ENCODE measurements around the gene ADPGK. TPM values are rescaled to one million over a fixed set of nuclear protein-coding genes. Genes with fewer than 3 reads are reported as not detected.
A peak's percentile ranks its signal among the peaks of the same experiment; 100 is the strongest.

ADPGK gene
- total RNA-seq, 1 experiment from 2014 or later: 82.7 TPM

GRCh38 chr15:72760590-72761260, 22.8 kb downstream of the ADPGK start:
- peaks cover 4% of the 10 kb centered on the region for H3K36me3 Mint-ChIP-seq (ENCODE audit: insufficient read depth, unreplicated experiment)
- H3K27ac Mint-ChIP-seq (ENCODE audit: unreplicated experiment): no peak overlapping the region
- BruUV-seq (replicated peaks): no TSS peak
- no peak overlapping the region for H3K4me3 Mint-ChIP-seq (ENCODE audit: low read depth, unreplicated experiment)
- no peaks in the 10 kb centered on the region for H3K27me3 Mint-ChIP-seq (ENCODE audit: unreplicated experiment)
- no peak for TF ChIP-seq CTCF (IDR thresholded peaks at IDR 0.05; ENCODE audit: unreplicated experiment)
- no peaks in the 10 kb centered on the region for H3K9me3 Mint-ChIP-seq (ENCODE audit: low read depth, unreplicated experiment)
- H3K4me1 Mint-ChIP-seq (ENCODE audit: low read depth, unreplicated experiment): no peaks in the 10 kb centered on the region
- DNase-seq: no peak
- CTCF ChIA-PET: interaction anchor here (0.6 kb wide), 1 partner anchor 12 kb away, joined by 6 read pairs; no protein-coding TSS in a partner anchor
- intact Hi-C loops (cut with micrococcal nuclease; ENCODE audit: unreplicated experiment): no loop called here

GRCh38 chr15:72758182-72758581, 25.4 kb downstream of the ADPGK start:
- no peak overlapping the region for H3K27ac Mint-ChIP-seq (ENCODE audit: unreplicated experiment)
- H3K9me3 Mint-ChIP-seq (ENCODE audit: low read depth, unreplicated experiment): no peaks in the 10 kb centered on the region
- CTCF ChIA-PET: interaction anchor here (0.6 kb wide), 1 partner anchor 453 kb away, joined by 4 read pairs; no protein-coding TSS in a partner anchor
- H3K4me3 Mint-ChIP-seq (ENCODE audit: low read depth, unreplicated experiment): no peak overlapping the region
- TF ChIP-seq CTCF (IDR thresholded peaks at IDR 0.05; ENCODE audit: unreplicated experiment): no peak
- BruUV-seq (replicated peaks): no TSS peak
- H3K4me1 Mint-ChIP-seq (ENCODE audit: low read depth, unreplicated experiment): no peaks in the 10 kb centered on the region
- H3K27me3 Mint-ChIP-seq (ENCODE audit: unreplicated experiment): no peaks in the 10 kb centered on the region
- H3K36me3 Mint-ChIP-seq (ENCODE audit: insufficient read depth, unreplicated experiment): peaks cover 15% of the 10 kb centered on the region
- DNase-seq: no peak
- intact Hi-C loops (cut with micrococcal nuclease; ENCODE audit: unreplicated experiment): no loop called here

GRCh38 chr15:72754096-72754495, 29.5 kb downstream of the ADPGK start:
- H3K4me3 Mint-ChIP-seq (ENCODE audit: low read depth, unreplicated experiment): no peak overlapping the region
- CTCF ChIA-PET: interaction anchor here (0.7 kb wide), 2 partner anchors 18 to 35 kb away, joined by 4 read pairs; no protein-coding TSS in a partner anchor
- no peak overlapping the region for H3K27ac Mint-ChIP-seq (ENCODE audit: unreplicated experiment)
- BruUV-seq (replicated peaks): no TSS peak
- H3K27me3 Mint-ChIP-seq (ENCODE audit: unreplicated experiment): no peaks in the 10 kb centered on the region
- intact Hi-C loops (cut with micrococcal nuclease; ENCODE audit: unreplicated experiment): no loop called here
- H3K4me1 Mint-ChIP-seq (ENCODE audit: low read depth, unreplicated experiment): no peaks in the 10 kb centered on the region
- no peaks in the 10 kb centered on the region for H3K9me3 Mint-ChIP-seq (ENCODE audit: low read depth, unreplicated experiment)
- no peak for DNase-seq
- H3K36me3 Mint-ChIP-seq (ENCODE audit: insufficient read depth, unreplicated experiment): peaks cover 15% of the 10 kb centered on the region
- TF ChIP-seq CTCF (IDR thresholded peaks at IDR 0.05; ENCODE audit: unreplicated experiment): no peak

GRCh38 chr15:72751751-72752455, 31.7 kb downstream of the ADPGK start:
- no peaks in the 10 kb centered on the region for H3K9me3 Mint-ChIP-seq (ENCODE audit: low read depth, unreplicated experiment)

More at GRCh38 chr15:72751751-72752455, 31.7 kb downstream of the ADPGK start:
- CTCF ChIA-PET: interaction anchor here (0.5 to 1.8 kb wide), 2 partner anchors 24 to 30 kb away, joined by 4 to 7 read pairs; no protein-coding TSS in a partner anchor
- intact Hi-C loops (cut with micrococcal nuclease; ENCODE audit: unreplicated experiment): no loop called here
- H3K27ac Mint-ChIP-seq (ENCODE audit: unreplicated experiment): peak overlapping the region; percentile 56
- H3K4me1 Mint-ChIP-seq (ENCODE audit: low read depth, unreplicated experiment): no peaks in the 10 kb centered on the region
- DNase-seq: no peak
- BruUV-seq (replicated peaks): TSS peak; percentile 48
- H3K27me3 Mint-ChIP-seq (ENCODE audit: unreplicated experiment): no peaks in the 10 kb centered on the region
- no peak for TF ChIP-seq CTCF (IDR thresholded peaks at IDR 0.05; ENCODE audit: unreplicated experiment)
- H3K36me3 Mint-ChIP-seq (ENCODE audit: insufficient read depth, unreplicated experiment): peaks cover 15% of the 10 kb centered on the region
- H3K4me3 Mint-ChIP-seq (ENCODE audit: low read depth, unreplicated experiment): no peak overlapping the region
